Liver (tissue), 3 donors: ENCODE results near the gene CCDC60.

Experiments used
- RAD21 ChIP-seq, 2 donors: IDR thresholded peaks; 2 replicates each; pipeline ENCODE4 v1.6.1; 2016; ENCODE audit warnings: antibody characterized with exemption in 2 of 2, mild to moderate bottlenecking in 2 of 2
- SP1 ChIP-seq: IDR thresholded peaks from 2 replicates; pipeline ENCODE4 v1.6.1; 2018; ENCODE audit warnings: antibody characterized with exemption, mild to moderate bottlenecking
- TAF1 ChIP-seq: conservative IDR thresholded peaks from 2 replicates; pipeline ENCODE4 v1.6.1; 2016; ENCODE audit warnings: antibody characterized with exemption, mild to moderate bottlenecking
- TF ChIP-seq, protein P1 (sequence below): fragments of 150-350 bp; IDR thresholded peaks from 2 replicates; pipeline ENCODE4 v1.5.1; 2017; ENCODE audit warnings: improper control_type of control experiment, low read depth, low read length; ENCODE audit not compliant: missing input control
- TF ChIP-seq, protein P2 (sequence below): IDR thresholded peaks from 2 replicates; pipeline ENCODE4 v1.6.1; 2016; ENCODE audit warnings: antibody characterized with exemption
- TF ChIP-seq, protein P3 (sequence below): IDR thresholded peaks from 2 replicates; pipeline ENCODE4 v1.6.1; 2016; ENCODE audit warnings: antibody characterized with exemption
- donor health status: healthy.
- donor health status: healthy.

DNA sequence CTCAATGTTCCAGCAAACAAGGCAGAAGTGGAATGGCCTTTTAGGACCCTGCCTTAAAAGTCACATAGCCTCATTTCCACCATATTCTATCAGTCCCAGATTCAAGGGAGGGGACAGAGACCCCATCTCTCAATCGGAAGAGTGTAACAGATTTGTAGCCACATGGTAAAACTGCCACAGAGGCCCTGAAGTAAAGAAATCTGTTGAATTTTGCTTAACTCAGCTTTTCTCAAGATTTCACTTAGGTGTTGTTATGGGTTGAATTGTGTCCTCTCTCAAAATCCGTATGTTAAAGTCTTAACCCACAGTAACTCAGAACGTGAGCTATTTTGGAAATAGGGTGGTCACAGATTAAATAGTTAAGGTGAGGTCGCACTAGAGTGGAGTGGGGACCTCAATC lies 22.7 kb upstream of the CCDC60 start:
- TF ChIP-seq RAD21 (IDR thresholded peaks at IDR 0.05) (no peak), SP1 (no peak), TAF1 (no peak)
- TF ChIP-seq, protein P1, sequence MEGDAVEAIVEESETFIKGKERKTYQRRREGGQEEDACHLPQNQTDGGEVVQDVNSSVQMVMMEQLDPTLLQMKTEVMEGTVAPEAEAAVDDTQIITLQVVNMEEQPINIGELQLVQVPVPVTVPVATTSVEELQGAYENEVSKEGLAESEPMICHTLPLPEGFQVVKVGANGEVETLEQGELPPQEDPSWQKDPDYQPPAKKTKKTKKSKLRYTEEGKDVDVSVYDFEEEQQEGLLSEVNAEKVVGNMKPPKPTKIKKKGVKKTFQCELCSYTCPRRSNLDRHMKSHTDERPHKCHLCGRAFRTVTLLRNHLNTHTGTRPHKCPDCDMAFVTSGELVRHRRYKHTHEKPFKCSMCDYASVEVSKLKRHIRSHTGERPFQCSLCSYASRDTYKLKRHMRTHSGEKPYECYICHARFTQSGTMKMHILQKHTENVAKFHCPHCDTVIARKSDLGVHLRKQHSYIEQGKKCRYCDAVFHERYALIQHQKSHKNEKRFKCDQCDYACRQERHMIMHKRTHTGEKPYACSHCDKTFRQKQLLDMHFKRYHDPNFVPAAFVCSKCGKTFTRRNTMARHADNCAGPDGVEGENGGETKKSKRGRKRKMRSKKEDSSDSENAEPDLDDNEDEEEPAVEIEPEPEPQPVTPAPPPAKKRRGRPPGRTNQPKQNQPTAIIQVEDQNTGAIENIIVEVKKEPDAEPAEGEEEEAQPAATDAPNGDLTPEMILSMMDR: no peak
- TF ChIP-seq, protein P2, sequence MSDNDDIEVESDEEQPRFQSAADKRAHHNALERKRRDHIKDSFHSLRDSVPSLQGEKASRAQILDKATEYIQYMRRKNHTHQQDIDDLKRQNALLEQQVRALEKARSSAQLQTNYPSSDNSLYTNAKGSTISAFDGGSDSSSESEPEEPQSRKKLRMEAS: no peak
- TF ChIP-seq, protein P3, sequence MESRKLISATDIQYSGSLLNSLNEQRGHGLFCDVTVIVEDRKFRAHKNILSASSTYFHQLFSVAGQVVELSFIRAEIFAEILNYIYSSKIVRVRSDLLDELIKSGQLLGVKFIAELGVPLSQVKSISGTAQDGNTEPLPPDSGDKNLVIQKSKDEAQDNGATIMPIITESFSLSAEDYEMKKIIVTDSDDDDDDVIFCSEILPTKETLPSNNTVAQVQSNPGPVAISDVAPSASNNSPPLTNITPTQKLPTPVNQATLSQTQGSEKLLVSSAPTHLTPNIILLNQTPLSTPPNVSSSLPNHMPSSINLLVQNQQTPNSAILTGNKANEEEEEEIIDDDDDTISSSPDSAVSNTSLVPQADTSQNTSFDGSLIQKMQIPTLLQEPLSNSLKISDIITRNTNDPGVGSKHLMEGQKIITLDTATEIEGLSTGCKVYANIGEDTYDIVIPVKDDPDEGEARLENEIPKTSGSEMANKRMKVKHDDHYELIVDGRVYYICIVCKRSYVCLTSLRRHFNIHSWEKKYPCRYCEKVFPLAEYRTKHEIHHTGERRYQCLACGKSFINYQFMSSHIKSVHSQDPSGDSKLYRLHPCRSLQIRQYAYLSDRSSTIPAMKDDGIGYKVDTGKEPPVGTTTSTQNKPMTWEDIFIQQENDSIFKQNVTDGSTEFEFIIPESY: no peak
